ENCODE results near the gene PCCB.
"Not testable (repeated sequence)": the region's sequence is repeated elsewhere in the genome, so short reads cannot be mapped to it uniquely, and the experiment has no call there.

Gene PCCB

DNA sequence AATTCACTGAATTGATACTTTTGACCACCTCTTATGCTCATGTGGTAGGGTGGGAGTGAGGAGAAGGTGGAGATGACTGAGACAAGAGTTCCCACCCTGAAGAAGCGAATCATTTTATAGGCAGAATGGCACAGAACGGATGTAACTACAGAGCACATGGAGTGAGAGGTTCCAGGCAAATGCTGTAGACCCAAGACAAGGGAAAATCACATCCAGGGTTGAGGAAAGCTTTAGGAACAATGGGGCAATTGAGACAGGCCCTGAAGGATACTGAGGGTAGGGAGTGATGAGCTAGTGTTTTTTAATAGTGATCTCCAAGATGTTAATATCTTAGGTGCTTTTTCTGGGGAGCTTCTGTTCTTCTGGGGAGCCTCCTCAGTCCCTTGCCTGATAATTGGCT, 8.1 kb downstream of the PCCB start:
- no peak overlapping the region for H3K27ac ChIP-seq
- H3K4me3 ChIP-seq: no peak overlapping the region

DNA sequence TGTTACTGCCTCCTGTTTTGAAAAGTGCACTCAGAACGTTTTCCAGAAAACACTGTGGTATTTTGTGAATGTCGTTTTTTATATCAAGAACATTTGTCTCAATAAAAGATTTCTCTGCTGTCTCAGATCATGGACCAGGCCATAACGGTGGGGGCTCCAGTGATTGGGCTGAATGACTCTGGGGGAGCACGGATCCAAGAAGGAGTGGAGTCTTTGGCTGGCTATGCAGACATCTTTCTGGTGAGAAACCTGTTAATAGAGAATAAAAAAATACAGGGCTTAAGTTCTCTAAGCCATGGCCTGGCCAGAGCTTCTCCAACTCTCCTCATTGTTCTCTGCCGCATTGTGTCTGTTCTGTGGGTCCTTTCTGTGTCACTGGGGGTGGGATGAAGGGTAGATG, 11.7 kb downstream of the PCCB start:
- no peak overlapping the region for H3K27ac ChIP-seq

DNA sequence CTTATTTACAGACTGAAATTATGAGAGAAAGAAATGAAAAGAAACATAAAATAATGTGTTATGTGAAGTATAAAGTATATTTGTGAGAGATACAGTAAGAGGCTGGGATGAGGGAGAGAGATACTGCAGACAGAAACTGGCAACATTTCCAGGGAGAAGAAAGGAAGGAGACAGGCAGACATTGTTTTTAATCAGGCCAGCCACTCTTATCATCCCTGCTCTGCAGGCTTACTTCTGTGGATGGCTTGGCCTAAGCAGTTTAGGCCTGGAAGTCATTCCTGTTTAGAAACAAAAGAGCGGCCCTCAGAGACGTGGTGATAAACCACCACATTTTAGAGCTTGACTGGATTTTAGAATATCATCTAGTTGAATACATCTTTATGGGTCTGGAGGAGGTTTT, 12.4 kb downstream of the PCCB start:
- no peak overlapping the region for H3K27ac ChIP-seq
- H3K4me3 ChIP-seq: no peak overlapping the region

More for the DNA sequence above, 11.7 kb downstream of the PCCB start:
- no peak overlapping the region for H3K4me3 ChIP-seq

DNA sequence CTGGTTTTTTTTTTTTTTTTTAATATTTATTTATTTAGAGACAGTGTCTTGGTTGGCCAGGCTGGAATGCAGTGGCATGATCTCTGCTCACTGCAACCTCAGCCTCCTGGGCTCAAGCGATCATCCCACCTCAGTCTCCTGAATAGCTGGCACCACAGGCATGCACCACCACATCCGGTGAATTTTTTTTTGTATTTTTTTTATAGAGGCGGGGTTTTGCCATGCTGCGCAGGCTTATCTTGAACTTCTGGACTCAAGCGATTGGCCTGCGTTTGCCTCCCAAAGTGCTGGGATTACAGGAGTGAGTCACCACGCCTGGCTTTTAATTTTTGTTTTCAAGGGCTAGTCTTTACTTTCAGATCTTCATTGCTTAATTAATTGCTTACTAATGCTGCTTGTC, 13.1 kb downstream of the PCCB start:
- no peak overlapping the region for H3K4me3 ChIP-seq
- H3K27ac ChIP-seq: no peak overlapping the region

DNA sequence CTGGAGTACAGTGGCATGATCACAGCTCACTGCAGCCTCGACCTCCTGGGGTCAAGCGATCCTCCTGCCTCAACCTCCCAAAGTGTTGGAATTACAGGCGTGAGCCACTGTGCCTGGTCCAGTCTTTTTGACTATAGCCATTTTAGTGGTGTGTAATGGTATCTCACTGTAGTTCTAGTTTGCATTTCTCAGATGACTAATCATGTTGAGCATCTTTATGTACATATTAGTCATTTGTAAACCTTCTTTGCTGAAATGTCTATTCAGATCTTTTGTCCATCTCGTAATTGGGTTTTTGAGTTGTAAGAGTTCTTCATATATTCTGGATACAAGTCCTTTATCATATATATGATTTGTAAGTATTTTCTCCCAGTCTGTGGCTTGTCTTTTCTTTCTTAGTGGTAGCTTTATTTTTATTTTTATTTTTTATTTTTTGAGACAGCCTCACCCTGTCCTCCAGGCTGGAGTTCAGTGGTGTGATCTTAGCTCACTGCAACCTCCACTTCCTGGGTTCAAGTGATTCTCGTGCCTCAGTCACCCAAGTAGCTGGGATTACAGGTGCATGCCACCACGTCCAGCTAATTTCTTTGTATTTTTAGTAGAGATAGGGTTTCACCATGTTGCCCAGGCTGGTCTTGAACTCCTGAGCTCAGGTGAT, 16.5 kb downstream of the PCCB start:
- not testable (repeated sequence) for H3K4me3 ChIP-seq, H3K27ac ChIP-seq

DNA sequence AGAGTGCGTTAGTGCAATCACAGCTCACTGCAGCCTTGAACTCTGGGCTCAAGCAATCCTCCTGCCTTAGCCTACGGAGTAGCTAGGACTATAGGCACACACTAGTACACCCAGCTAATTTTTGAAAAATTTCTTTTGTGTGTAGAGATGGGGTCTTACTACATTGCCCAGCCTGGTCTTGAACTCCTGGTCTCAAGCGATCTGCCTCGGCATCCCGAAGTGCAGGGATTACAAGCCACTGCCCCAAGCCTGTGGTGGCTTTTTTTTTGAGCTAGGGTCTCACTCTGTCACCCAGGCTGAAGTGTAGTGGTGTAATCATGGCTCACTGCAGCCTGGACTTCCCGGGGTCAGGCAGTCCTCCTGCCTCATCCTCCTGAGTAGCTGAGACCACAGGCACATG, 17.1 kb downstream of the PCCB start:
- Histone ChIP-seq H3K4me3 (no peak overlapping the region), H3K27ac (no peak overlapping the region)

DNA sequence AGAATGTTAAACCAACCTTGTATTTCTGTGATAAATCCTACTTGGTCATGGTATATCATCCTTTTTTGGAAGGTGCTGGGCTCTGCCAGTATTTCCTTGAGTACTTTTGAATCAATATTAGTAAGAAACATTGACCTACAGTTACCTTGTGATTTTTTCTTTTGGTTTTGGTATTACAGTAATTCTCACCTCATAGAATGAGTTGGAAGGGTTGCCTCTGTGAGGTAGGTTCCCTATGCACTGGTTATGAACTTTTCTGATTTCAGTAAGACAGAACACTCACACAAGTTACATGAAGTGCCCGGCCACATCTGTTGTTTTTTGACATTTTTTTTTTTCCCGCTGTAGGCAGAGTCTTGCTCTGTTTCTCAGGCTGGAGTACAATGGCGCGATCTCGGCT, 20.0 kb downstream of the PCCB start:
- no peak overlapping the region for H3K27ac ChIP-seq
- H3K4me3 ChIP-seq: no peak overlapping the region

DNA sequence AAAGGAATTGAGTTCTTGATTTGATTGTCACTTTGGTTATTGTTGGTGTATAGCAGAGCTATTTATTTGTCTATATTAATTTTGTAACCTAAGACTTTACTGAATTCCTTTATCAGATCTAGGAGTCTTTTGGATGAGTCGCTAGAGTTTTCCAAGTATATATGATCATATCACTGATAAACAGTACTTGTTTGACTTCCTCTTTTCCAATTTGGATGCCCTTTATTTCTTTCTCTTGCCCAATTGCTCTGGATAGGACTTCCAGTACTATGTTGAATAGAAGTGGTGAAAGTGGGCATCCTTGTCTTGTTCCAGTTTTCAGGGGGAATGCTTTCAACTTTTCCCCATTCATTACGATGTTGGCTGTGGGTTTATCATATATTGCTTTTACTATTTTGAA, 21.5 kb downstream of the PCCB start:
- not testable (repeated sequence) for H3K27ac ChIP-seq, H3K4me3 ChIP-seq

DNA sequence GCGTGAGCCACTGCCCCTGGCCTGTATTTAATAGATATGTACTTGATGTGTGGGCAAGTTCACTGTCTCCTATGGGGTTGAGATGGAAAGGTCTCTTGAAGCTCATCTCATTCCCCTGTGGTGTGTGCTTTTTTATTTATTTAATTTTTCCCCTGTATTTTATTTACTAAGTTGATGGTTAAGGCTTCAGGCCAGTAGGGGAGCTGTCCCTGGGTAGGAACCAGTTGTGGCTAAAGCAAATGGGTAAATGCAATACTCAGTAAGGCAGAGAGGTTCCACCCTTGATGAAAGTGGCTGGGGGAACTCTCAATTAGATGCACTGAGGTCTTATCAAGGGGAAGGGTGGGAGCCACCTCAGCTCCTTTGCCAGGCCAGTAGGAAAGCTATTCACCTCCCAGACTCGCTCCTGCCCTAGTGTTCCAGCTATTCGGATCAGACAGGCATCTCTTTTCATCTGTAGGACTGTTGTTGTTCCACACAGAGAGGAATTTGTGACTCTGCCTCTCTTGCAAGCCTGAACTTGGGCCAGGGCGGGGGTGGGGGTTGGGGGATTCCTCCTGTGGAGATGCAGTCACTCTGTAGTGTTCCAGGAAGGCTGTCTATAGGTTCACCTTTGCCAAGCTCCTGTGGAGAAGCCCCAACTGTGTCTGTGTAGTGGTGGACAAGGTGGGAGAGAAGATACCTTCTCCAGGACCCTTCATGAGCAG, 26.1 kb downstream of the PCCB start:
- no peak overlapping the region for H3K27ac ChIP-seq

DNA sequence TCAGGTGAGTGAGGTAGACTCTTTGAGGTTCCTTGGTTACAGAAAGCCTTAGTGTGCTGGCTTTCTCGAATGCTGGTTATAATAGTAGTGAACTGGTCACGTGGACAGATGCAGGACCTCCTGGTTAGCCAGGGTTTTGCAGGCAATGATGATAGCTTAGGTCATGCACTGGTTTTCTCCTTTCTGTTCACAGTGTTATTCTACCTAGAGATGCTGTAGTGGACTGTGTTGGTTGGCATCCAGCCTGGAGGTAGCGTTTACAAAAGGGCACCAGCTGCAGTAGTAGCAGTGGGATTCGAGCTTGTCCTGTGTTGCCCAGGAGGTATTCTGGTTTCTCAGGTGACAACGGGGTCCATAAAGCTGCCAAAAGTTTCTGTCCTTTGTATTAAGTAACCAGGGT, 27.0 kb downstream of the PCCB start:
- H3K4me3 ChIP-seq: no peak overlapping the region
- H3K27ac ChIP-seq: no peak overlapping the region

More for the DNA sequence above, 26.1 kb downstream of the PCCB start:
- no peak overlapping the region for H3K4me3 ChIP-seq

DNA sequence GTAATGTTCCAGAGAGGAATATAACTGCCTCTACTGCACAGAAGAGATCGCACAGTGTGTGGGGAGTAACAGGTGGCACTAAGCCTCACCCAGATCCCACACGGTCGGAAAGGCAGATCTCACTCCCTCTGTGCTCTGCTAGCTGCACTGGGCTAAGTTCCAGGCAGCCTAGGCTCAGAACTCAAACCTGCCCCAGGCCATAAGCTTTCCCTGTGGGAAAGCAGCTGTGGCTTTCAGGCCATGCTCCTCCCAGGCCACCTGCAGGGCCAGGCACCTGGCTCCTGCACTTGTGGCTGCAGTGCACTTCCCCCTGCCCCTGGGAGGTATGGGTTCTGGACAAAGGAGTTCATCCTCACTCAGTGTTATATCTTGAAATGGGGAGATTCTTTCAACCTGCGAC, 27.5 kb downstream of the PCCB start:
- H3K4me3 ChIP-seq: no peak overlapping the region
- no peak overlapping the region for H3K27ac ChIP-seq

DNA sequence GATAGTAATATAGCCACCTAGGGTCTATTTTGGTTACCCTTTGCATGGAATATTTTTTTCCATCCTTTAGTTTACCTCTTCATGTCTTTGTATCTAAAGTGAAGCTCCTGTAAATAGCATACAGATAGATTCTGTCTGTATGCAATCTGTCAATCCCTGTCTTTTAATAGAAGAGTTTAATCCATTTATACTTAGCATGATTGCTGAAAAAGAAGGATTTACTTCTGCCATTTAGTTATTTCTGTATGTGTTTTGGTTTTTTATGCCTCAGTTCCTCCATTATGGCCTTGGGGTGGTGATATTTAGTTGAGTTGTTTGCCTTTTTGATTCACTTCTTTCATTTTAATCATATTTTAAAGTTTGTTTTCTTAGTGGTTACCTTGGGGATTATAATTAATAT, 29.0 kb downstream of the PCCB start:
- H3K4me3 ChIP-seq: no peak overlapping the region
- H3K27ac ChIP-seq: no peak overlapping the region

DNA sequence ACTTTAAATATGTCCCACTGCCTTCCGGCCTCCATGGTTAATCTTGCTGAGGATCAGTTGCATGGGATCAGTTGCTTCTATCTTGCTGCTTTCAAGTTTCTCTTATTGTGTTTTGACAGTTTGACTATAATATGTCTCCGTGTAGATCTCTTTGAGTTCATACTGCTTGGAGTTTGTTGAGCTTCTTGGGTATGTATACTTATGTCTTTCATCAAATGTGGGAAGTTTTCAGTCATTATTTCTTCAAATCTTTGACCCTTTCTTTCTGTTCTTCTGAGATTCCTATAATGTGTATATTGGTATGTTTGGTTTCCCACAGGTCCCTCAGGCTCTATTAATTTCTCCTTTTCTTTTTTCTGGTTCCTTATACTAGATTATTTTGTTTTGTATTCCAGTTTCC, 30.8 kb downstream of the PCCB start:
- H3K4me3 ChIP-seq: no peak overlapping the region
- no peak overlapping the region for H3K27ac ChIP-seq

DNA sequence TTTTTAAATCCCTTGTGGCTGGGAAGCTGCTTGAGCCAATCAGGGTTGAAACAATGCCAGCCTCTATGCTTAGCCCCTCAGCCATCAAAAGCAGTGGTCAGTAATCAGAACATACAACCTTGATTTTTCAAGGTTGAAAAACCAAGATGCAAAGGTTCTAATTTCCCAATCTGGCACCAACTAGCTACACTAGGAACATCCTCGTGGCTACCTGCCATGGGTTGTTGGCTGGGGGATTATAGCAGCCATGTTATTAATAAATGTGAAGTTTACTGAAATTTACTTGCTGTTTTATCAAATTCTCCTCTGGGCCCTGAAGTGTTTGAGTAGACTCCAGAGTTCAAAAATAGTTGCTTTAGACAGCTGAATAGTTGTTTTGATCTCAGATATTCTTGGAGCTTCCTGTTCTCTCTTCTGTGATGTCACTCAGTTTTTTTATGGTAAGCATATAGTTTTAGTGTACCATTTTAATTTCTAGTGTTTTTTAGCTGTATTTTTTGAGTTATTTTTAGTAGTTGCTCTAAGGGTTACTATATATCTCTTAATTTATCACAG, 31.9 kb downstream of the PCCB start:
- H3K27ac ChIP-seq: no peak overlapping the region
- H3K4me3 ChIP-seq: no peak overlapping the region

DNA sequence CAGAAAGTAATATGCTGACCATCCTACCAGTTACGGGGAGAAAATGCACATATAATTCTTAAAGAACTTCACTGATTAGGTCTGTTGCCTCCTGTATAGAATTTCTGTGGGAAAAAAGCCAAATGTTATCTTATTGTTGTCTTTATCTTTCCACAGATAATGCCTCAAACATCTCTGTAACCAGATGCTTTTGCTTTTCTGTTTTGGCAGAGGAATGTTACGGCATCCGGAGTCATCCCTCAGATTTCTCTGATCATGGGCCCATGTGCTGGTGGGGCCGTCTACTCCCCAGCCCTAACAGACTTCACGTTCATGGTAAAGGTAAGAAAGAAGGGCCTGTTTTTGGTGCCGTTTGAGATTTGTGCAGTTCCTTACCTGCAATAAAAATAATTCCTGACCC, 33.5 kb downstream of the PCCB start:
- no peak overlapping the region for H3K4me3 ChIP-seq
- H3K27ac ChIP-seq: no peak overlapping the region

DNA sequence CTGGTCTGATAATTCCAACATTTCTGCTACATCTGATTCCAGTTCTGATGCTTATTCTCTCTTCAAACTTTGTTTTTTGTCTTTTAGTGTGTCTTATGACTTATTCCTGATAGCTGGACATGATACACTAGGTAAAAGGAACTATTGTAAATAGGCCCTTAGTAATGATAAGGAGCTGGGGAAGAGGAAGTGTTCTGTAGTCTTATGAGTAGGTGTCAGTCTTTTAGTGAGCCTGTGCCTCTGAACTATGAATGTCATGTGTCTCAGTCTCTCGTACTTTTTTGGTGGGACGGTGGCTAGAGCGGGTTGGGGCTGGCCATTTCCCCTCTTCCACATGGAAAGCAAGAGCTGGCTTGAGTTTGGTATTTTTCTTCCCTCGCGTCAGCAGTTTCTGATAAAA, 41.2 kb downstream of the PCCB start:
- H3K4me3 ChIP-seq: no peak overlapping the region
- H3K27ac ChIP-seq: no peak overlapping the region

DNA sequence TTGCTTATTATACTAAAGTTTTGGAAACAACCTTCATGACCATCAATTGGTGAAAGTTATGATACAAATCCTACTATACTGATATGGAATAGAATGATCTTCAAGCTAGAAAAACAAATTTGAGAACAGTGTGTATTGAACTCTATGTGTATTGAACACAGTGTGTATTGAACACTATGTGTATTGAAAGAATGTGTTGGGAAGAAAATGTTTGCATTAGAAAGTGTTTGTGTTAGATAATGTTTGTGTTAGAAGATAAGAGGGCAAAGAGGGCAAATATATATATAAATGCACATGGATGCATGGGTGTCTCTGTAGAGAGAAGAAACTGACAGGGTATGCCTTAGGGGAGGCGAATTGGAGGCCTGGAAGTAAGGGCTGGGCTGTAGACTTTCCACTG, 42.4 kb downstream of the PCCB start:
- no peak overlapping the region for H3K4me3 ChIP-seq
- no peak overlapping the region for H3K27ac ChIP-seq

DNA sequence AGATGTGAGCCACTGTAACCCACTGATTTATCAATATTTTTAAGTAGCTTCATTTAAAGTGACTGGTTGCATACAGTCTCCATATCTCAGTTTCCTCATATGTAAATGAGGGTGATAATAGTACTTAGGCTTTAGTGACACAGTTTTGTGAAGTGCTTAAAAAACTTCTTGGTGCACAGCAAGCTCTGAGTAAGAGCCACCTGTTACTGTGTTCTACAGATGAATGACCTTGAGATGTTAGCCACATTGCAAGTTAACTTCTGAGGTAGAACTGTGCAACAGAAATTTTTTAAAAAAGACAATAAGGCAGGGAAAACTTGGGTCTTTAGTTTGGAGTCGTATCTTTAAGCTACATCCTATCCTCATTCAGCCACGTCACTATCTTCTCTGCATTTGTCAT, 43.1 kb downstream of the PCCB start:
- Histone ChIP-seq H3K4me3 (no peak overlapping the region), H3K27ac (no peak overlapping the region)

DNA sequence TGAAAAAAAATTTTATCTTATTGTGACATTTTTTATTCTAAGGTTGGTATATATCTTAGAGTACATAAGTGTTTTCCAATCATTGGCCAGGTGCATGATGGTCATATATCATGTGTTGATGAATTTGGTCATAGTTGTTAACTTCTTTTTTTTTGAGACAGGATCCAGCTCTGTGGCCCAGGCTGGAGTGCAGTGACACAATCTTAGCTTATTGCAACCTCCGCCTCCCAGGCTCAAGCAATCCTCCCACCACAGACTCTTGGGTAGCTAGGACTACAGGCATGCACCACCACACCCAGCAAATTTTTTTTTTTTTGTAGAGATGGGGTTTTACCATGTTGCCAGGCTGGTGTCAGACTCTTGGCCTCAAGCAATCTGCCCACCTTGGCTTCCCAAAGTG, 44.0 kb downstream of the PCCB start:
- no peak overlapping the region for H3K4me3 ChIP-seq
- H3K27ac ChIP-seq: no peak overlapping the region

DNA sequence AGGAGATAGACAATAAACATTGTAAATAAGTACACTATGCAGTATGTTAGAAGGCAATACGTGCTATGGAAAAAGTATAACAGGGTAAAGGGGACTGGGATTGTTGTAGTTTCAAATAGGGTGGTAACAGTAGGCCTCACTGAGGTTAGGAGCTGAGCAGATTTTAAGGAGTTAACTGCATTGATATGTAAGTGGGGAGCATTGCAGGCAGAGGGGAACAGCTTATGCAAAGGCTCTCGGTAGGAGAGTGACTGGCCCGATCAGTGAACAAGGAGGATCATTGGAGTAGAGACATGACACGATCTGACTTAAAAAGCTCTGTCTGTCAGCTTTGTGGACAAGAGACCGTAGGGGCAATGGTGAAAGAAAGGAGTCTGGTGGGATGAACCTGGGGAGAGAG, 46.8 kb downstream of the PCCB start:
- H3K4me3 ChIP-seq: no peak overlapping the region
- H3K27ac ChIP-seq: no peak overlapping the region

DNA sequence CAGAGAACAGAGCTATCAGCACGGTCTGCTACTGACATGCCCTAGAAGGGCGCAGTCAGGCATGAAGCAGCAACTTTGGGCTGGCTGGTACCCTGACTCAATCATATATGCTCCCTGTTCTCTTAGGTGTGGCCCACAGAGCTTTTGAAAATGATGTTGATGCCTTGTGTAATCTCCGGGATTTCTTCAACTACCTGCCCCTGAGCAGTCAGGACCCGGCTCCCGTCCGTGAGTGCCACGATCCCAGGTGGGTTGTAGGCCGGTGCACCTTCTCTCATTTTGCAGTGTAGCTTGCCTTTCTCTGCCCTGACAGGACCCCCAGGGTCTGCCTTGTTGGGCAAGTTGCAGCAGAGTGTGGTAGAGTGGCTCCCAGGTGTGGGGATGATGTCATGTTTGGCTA, 47.7 kb downstream of the PCCB start:
- Histone ChIP-seq H3K4me3 (no peak overlapping the region), H3K27ac (no peak overlapping the region)

DNA sequence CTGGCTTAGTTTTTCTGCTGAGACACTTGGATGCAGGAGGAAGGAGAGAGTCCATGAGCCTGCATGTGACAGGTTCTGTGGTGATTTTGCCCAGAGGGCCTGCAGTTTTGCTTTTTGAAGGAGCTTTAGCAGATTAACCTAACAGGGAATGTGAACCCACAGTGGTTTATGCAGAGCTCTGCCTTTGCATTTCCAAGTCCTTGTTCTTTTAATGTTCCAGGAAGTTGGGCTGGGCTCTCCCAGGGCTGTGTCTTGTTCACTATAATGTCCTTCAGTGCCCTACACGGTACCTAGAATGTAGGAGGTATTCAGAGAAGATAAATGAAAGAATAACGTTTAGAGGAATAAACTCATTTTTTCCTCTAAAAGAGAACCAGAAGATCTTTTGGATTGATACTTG, 50.3 kb downstream of the PCCB start:
- H3K27ac ChIP-seq: no peak overlapping the region

More for the DNA sequence above, 50.3 kb downstream of the PCCB start:
- no peak overlapping the region for H3K4me3 ChIP-seq
